Lower leg skin (tissue), 3 donors: ENCODE results near the gene EVL.

Source experiments
- POLR2A ChIP-seq, 2 donors: fragments of 450-650 bp; IDR thresholded peaks; one replicate each; pipeline ENCODE4 v1.6.1; 2016 to 2017; ENCODE audit warnings: antibody characterized with exemption in 2 of 2, mild to moderate bottlenecking in 1 of 2, moderate library complexity in 1 of 2
- TF ChIP-seq, protein P1 (sequence below), 3 donors: fragments of 450-650 bp; IDR thresholded peaks; one replicate each; pipeline ENCODE4 v1.5.1; 2016; ENCODE audit warnings: antibody characterized with exemption in 3 of 3, mild to moderate bottlenecking in 3 of 3, moderate library complexity in 2 of 3

- TF ChIP-seq, protein P1, sequence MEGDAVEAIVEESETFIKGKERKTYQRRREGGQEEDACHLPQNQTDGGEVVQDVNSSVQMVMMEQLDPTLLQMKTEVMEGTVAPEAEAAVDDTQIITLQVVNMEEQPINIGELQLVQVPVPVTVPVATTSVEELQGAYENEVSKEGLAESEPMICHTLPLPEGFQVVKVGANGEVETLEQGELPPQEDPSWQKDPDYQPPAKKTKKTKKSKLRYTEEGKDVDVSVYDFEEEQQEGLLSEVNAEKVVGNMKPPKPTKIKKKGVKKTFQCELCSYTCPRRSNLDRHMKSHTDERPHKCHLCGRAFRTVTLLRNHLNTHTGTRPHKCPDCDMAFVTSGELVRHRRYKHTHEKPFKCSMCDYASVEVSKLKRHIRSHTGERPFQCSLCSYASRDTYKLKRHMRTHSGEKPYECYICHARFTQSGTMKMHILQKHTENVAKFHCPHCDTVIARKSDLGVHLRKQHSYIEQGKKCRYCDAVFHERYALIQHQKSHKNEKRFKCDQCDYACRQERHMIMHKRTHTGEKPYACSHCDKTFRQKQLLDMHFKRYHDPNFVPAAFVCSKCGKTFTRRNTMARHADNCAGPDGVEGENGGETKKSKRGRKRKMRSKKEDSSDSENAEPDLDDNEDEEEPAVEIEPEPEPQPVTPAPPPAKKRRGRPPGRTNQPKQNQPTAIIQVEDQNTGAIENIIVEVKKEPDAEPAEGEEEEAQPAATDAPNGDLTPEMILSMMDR (IDR thresholded peaks at IDR 0.05): no peak
- no peak for TF ChIP-seq POLR2A (IDR thresholded peaks at IDR 0.05)
Measured at GRCh38 chr14:100188392-100189030, 123.3 kb downstream of the EVL start.
